LHCN-M2 (cell line): ENCODE results near the gene TEDC2. TPM values are rescaled to one million over a fixed set of nuclear protein-coding genes. Genes with fewer than 3 reads are reported as not detected.

Experiments used
- DNase-seq: peaks from one replicate; pipeline ENCODE4 v3.0.0-alpha.2; 2012; ENCODE audit warnings: low read depth
- total RNA-seq: library from RNA; depleted of rRNA; stranded (reverse); fragments of >200 nt; gene quantifications from 2 replicates; pipeline ENCODE4 v1.2.3, GENCODE V29; 2014

TEDC2 gene
- total RNA-seq, 1 experiment from 2014 or later, result 34.4 TPM

GRCh38 chr16:2465653-2466415 is 5.9 kb downstream of the TEDC2 start:
- no peak for DNase-seq

DNA sequence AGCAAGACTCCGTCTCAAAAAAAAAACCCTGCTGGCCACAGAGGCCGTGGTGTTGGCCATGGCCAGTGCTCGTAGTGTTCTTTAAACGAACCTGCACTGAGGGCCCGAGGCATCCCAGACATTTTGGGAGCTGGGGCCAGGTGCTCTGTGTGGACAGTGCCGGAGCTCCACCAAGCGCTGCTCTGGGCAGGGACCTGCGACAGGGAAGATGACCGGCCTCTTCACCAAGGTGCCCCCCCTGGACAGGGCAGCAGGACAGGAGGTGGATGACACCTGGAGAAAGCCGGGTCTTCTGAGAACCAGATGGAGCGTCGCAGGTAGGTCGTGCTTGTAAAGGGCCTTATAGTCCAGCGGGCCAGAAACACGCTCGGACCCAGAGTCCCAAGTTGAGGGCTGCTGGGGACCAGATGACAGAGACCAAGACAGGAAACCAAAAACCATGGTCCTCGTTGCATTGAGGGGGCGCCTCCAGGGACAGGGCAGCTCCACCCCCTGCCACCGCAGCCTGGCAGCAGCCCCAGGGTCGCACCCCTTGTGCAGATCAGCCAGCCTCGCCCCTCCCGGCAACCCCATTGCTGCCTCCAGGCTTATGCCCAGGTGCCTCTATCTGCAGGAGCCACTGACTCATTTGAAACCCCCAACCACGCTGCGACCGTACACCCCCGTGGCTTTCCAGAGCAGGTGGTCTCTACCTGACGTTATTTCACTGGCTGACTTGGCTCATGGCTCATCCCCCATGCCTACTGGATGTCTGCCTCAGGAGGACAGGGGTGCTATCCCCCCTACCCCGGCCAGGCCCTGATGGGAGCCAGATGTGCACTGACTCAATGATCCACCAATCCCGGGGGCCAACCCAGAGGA is 7.0 kb downstream of the TEDC2 start:
- no peak for DNase-seq

DNA sequence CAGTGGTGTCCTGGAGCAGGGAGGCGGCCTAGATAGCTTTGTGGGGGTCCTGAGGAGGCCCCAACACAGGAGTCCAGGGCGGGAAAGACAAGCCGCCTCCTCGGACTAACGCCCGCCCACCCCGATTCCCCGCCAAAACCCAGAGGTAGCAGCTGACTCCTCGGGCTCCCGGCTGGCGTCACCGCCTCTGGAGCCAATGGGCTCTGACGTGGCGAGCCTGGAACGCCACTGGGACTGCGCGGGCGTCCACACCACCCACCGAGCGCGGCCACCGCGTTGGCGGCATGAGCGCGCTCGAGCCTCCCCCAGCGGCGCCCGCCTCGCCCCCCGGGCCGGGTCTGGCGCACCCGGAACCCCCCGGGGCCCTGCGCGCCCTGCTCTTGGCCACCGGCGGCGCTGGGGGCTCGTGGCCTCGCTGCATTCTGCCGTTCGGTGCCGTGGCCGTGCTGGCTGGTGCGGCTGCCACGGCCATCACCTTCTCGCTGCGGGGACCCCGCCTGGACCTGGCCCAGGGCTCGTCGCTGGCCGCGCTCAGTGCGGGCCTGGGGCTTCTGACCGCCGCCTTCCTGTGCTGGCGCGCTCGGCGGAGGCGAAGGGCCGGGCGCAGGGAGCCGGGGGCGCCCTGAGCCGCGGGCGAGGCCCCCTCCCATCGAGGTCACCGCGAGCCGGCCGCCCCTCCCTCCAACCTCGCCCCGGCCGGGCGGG is 7.8 kb downstream of the TEDC2 start:
- DNase-seq, result peak; percentile 75

- DNase-seq, result no peak
These were observed 8.4 kb downstream of the TEDC2 start for GRCh38 chr16:2468233-2468724.

DNA sequence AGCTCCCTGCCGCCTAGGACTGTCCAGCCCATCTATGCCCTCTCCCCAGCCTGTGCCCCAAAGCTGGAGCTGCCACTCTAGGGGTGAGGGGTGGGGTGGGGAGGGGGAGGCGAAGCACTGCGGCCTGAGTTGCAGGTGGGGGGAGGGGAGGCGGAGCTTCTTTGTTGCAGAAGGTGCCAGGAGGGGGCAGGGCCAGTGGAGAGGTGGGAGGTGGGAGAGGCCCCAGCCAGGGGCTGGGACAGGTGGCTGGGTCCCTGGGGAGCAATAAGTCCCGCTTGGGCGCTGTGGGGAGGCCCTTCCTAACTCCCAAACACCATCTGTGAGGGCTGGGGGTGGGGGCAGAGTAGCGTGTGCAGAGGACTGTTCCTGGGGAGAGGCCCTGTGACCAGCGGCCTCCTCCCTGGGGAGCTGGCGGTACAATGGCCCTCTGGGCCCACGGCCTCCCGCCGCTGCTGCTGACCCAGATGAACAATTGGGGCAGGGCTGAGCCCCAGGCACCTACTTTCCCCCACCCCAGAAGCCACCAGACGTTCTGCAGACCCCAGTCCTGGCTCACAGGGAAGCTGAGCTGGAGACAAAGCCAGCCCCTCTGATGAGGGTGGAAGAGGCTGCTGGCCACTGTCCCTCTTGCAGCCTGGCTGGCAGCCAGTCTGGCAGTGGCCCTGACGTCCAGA is 9.0 kb downstream of the TEDC2 start:
- DNase-seq, result peak; percentile 41

GRCh38 chr16:2469399-2470233 is 9.7 kb downstream of the TEDC2 start:
- DNase-seq, result no peak

DNA sequence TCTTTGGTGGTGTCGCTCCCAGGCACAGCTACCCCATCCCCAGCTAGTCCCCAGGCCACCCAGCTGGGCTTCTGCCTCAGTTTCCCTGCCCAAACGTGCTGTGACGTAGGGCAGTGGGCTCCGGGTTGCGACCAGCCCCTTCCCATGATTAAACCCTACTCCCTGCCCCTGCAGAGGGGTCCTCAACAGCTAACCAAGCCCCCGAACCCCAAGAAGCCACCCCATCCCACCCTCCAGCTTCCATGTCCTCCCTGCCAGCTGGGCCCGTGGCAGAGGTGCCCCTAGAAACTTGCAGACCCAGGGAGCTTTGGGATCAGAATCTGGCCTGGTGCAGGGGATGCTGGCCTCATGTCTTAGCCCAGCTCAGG is 10.3 kb downstream of the TEDC2 start:
- no peak for DNase-seq

DNA sequence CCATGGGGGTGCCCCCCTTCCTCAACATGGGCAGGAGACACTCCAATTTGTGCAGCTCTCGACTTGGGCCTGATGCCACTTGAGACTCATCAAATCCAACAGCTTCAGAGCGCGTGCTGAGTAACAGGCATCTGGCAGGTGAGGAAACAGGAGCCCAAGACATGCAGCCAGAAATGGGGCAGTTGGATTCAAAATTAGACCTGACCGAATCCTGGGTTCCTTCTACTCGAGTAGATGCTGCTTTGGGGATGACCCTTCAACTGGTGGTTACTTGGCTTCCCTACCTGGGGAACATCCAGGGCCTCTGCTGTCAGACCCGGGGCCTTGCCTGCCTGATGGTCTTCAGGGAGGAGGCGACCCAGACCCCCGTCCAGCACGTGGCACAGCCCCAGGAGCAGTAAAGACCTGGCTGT is 10.7 kb downstream of the TEDC2 start:
- DNase-seq, result peak; percentile 37

DNA sequence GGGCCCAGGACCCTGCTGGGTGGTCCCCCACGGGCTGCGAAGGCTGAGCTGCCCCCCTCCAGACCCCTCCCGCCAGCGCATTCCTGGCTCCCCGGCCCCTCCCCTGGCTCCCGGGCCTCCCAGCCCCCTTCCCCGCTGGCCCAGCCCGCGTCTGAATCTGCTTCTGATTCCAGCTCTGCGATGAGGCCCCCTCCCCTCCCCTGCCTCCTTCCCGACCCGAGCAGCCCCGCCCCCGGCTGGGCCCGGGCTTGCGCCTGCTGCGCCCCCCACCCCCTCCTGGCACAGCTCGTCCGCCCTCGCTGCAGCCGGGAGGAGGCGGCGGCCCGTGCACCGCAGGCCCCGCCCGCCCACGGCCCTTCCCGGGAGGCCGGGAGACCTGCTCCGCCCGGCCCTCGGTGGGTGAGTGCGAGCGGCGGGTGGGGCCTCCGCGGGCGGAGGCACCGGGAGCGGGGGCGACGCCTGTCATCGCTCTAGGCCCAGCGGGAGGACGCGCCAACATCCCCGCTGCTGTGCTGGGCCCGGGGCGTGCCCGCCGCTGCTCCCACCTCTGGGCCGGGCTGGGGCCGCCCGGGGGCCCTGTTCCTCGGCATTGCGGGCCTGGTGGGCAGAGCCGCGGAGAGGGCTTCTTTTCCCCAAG is 11.2 kb downstream of the TEDC2 start, which contains the start of gene NTN3:
Gene NTN3, plus strand, starts transcription at position 282 of the 637 bp plus-strand sequence. CDS start 405 bp downstream, outside the sequence.
- DNase-seq, result no peak

DNA sequence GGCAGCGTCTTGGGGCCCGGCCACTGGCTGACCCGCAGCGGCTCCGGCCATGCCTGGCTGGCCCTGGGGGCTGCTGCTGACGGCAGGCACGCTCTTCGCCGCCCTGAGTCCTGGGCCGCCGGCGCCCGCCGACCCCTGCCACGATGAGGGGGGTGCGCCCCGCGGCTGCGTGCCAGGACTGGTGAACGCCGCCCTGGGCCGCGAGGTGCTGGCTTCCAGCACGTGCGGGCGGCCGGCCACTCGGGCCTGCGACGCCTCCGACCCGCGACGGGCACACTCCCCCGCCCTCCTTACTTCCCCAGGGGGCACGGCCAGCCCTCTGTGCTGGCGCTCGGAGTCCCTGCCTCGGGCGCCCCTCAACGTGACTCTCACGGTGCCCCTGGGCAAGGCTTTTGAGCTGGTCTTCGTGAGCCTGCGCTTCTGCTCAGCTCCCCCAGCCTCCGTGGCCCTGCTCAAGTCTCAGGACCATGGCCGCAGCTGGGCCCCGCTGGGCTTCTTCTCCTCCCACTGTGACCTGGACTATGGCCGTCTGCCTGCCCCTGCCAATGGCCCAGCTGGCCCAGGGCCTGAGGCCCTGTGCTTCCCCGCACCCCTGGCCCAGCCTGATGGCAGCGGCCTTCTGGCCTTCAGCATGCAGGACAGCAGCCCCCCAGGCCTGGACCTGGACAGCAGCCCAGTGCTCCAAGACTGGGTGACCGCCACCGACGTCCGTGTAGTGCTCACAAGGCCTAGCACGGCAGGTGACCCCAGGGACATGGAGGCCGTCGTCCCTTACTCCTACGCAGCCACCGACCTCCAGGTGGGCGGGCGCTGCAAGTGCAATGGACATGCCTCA is 12.0 kb downstream of the TEDC2 start:
- DNase-seq, result no peak

DNA sequence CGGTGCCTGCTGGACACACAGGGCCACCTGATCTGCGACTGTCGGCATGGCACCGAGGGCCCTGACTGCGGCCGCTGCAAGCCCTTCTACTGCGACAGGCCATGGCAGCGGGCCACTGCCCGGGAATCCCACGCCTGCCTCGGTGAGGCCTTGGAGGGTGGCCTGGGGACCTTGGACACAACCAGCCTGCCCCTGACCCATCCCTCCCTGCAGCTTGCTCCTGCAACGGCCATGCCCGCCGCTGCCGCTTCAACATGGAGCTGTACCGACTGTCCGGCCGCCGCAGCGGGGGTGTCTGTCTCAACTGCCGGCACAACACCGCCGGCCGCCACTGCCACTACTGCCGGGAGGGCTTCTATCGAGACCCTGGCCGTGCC is 12.6 kb downstream of the TEDC2 start:
- DNase-seq, result no peak

- no peak for DNase-seq
These were observed 13.1 kb downstream of the TEDC2 start for GRCh38 chr16:2472885-2473445.

GRCh38 chr16:2473446-2473926 is 13.6 kb downstream of the TEDC2 start:
- DNase-seq, result no peak

DNA sequence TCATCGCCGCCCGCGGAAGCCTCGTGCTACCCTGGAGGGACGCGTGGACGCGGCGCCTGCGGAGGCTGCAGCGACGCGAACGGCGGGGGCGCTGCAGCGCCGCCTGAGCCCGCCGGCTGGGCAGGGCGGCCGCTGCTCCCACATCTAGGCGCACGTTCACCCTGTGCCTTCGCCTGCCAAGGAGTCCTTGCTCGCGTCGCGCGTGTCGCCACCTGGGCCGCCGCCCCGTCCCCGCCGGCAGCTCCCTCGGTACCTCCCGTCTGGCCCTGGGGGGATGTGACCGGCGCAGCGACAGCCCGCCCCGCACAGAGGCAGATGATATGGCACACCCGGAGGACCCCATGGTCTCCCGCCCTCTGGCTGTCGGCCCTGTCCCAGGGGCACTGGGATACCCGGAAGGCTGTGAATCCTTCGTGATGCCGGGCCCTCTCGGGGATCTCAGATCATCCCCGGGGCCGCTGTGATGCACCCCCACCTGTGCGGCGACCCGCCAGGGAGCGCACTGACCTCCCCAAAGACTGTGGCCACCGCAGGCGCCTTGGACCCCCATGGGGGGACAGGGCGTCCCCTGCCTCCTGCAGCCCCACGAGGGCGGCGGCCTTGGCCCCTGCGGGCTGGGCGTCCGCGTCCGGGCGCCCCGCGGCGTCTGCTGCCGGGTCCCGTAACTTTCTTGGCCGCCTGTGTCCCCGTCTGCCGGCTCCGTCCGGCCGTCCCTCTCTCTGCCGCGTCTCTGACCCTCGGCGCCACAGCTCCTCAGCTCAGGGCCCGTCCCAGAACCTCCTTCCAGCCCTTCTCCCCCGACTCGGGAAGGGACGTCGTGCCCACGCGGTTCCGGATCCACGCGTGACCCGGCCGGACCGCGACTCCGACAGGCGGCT is 14.3 kb downstream of the TEDC2 start:
- DNase-seq, result peak; percentile 32

DNA sequence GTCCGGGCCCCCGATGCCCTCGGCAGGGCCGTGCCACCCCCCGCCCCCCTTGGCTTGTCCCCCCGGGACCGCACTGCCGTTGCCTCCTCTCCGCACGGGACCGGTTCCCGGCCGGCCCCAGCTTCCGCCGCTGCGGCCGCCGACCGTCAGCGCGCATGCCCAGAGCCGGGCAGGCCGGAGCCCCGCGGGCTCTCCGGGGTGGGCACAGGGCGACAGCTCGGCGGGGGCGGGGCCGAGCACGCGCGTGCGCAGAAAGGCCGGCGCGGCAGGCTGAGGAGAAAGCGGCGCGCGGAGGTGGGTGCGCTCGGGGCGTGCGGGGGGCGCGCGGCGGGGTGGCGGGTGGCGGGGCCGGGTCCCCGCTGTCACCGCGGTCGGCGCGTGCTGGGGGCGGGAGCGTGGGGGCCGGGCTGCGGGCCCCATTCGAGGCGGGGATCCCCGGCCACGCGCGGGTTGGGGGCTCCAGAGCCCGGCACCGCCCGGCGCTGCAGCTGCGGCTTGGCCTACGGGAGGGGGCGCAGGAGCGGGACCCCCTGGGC is 15.0 kb downstream of the TEDC2 start, which contains the start of gene TBC1D24:
Gene TBC1D24, plus strand, starts transcription at position 251 of the 536 bp plus-strand sequence. CDS start 21,022 bp downstream, outside the sequence.
- DNase-seq, result peak; percentile 78

GRCh38 chr16:2475413-2476344 is 15.8 kb downstream of the TEDC2 start:
- DNase-seq, result no peak
